GM23338 (cell line): ENCODE data around the gene ADSS1. TPM values are rescaled to one million over a fixed set of nuclear protein-coding genes. Genes with fewer than 3 reads are reported as not detected.

Experiments used
- ATAC-seq: fragments of 200-7000 bp; cut with Tn5 transposase; 3 replicates; pipeline ENCODE4 v1.9.1; 2020
- DNase-seq: peaks from one replicate; pipeline ENCODE4 v3.0.0-alpha.2; 2015; ENCODE audit warnings: low spot score
- H2AFZ ChIP-seq: fragments of 200-600 bp; sonication (generic); 2 replicates; pipeline ENCODE4 v1.8.0; 2016; ENCODE audit warnings: antibody characterized with exemption, mild to moderate bottlenecking, moderate library complexity
- H3F3A ChIP-seq: fragments of 200-600 bp; sonication (generic); replicated peaks from 2 replicates; pipeline ENCODE4 v1.8.0; 2017; ENCODE audit warnings: antibody characterized with exemption, mixed run types, low read depth
- H3K27ac ChIP-seq: fragments of 200-600 bp; sonication (generic); 2 replicates; pipeline ENCODE4 v1.6.1; 2016; ENCODE audit warnings: low read depth
- H3K27me3 ChIP-seq: fragments of 200-600 bp; sonication (generic); 2 replicates; pipeline ENCODE4 v1.8.0; 2016; ENCODE audit warnings: mild to moderate bottlenecking, mixed run types, moderate library complexity; ENCODE audit not compliant: insufficient read depth
- H3K36me3 ChIP-seq: fragments of 200-600 bp; sonication (generic); 2 replicates; pipeline ENCODE4 v1.8.0; 2016; ENCODE audit warnings: mild to moderate bottlenecking; ENCODE audit not compliant: insufficient read depth
- H3K4me1 ChIP-seq: fragments of 200-600 bp; sonication (generic); 2 replicates; pipeline ENCODE4 v1.8.0; 2016; ENCODE audit warnings: mild to moderate bottlenecking, moderate library complexity; ENCODE audit not compliant: insufficient read depth
- H3K4me2 ChIP-seq: fragments of 200-600 bp; sonication (generic); 2 replicates; pipeline ENCODE4 v1.7.1; 2017; ENCODE audit warnings: mixed run types
- H3K4me3 ChIP-seq: fragments of 200-600 bp; sonication (generic); 2 replicates; pipeline ENCODE4 v1.6.1; 2016; ENCODE audit warnings: mixed run types
- H3K79me2 ChIP-seq: fragments of 200-600 bp; sonication (generic); replicated peaks from 2 replicates; pipeline ENCODE4 v1.8.0; 2017; ENCODE audit warnings: mild to moderate bottlenecking; ENCODE audit not compliant: insufficient read depth
- H3K9me2 ChIP-seq: fragments of 200-600 bp; sonication (generic); 2 replicates; pipeline ENCODE4 v1.8.0; 2017; ENCODE audit not compliant: insufficient read depth
- H4K20me1 ChIP-seq: fragments of 200-600 bp; sonication (generic); replicated peaks from 2 replicates; pipeline ENCODE4 v1.8.0; 2017; ENCODE audit warnings: mild to moderate bottlenecking; ENCODE audit not compliant: insufficient read depth
- H3K27ac Mint-ChIP-seq: 2 replicates; pipeline ENCODE4 v1.8.0; 2020; ENCODE audit warnings: inconsistent platforms, mild to moderate bottlenecking, moderate library complexity, mixed read lengths
- H3K27me3 Mint-ChIP-seq: 3 replicates; pipeline ENCODE4 v1.8.0; 2022; ENCODE audit warnings: low read depth, mild to moderate bottlenecking, moderate library complexity, mixed read lengths, inconsistent platforms; ENCODE audit not compliant: insufficient read depth, poor library complexity
- H3K36me3 Mint-ChIP-seq: 3 replicates; pipeline ENCODE4 v1.8.0; 2021; ENCODE audit warnings: low read depth, mild to moderate bottlenecking, inconsistent platforms, moderate library complexity, mixed read lengths
- H3K4me1 Mint-ChIP-seq: 3 replicates; pipeline ENCODE4 v1.8.0; 2020; ENCODE audit warnings: mild to moderate bottlenecking, inconsistent platforms, mixed read lengths
- H3K4me3 Mint-ChIP-seq: 3 replicates; pipeline ENCODE4 v1.8.0; 2021; ENCODE audit warnings: moderate library complexity, mild to moderate bottlenecking, inconsistent platforms, mixed read lengths
- H3K9me3 Mint-ChIP-seq: 3 replicates; pipeline ENCODE4 v1.8.0; 2020; ENCODE audit warnings: moderate library complexity, mild to moderate bottlenecking, inconsistent platforms, mixed read lengths
- CREB1 ChIP-seq: fragments of 250-450 bp; sonication (Bioruptor Pico); IDR thresholded peaks from 2 replicates; pipeline ENCODE4 v1.5.0; 2020; ENCODE audit warnings: low read depth, mild to moderate bottlenecking, moderate library complexity
- CTCF ChIP-seq, 2 experiments: fragments of 200-600 bp in 1 of 2; sonication (generic) in 1 of 2; conservative IDR thresholded peaks; 2 replicates each; pipeline versions ENCODE4 v1.5.1 to v1.6.1; 2016 to 2017; ENCODE audit warnings: antibody characterized with exemption in 2 of 2, low read depth in 2 of 2, mild to moderate bottlenecking in 2 of 2, moderate library complexity in 1 of 2
- ETS1 ChIP-seq: IDR thresholded peaks from 2 replicates; pipeline ENCODE4 v1.6.1; 2016; ENCODE audit warnings: antibody characterized with exemption
- EZH2 ChIP-seq: fragments of 200-600 bp; sonication (generic); IDR thresholded peaks from one replicate; pipeline ENCODE4 v1.8.0; 2017; ENCODE audit warnings: antibody characterized with exemption, mild to moderate bottlenecking, low read depth; ENCODE audit not compliant: unreplicated experiment
- EZH2phosphoT487 ChIP-seq: fragments of 200-600 bp; sonication (generic); IDR thresholded peaks from one replicate; pipeline ENCODE4 v1.8.1; 2018; ENCODE audit warnings: antibody characterized with exemption; ENCODE audit not compliant: unreplicated experiment
- JUNB ChIP-seq: IDR thresholded peaks from one replicate; pipeline ENCODE4 v1.6.1; 2016; ENCODE audit warnings: antibody characterized with exemption; ENCODE audit not compliant: unreplicated experiment
- NANOG ChIP-seq: IDR thresholded peaks from 2 replicates; pipeline ENCODE4 v1.6.1; 2016; ENCODE audit warnings: antibody characterized with exemption, borderline replicate concordance
- STAT1 ChIP-seq: IDR thresholded peaks from one replicate; pipeline ENCODE4 v1.6.1; 2016; ENCODE audit warnings: antibody characterized with exemption; ENCODE audit not compliant: unreplicated experiment
- ZNF331 ChIP-seq: fragments of 250-450 bp; sonication (Bioruptor Pico); IDR thresholded peaks from 2 replicates; pipeline ENCODE4 v1.5.0; 2020; ENCODE audit warnings: low read depth, mild to moderate bottlenecking, moderate library complexity
- polyA plus RNA-seq: library from polyadenylated mRNA; unstranded; fragments of >200 nt; fragmentation: Nextera tagmentation; extraction: Ambion mirVana; gene quantifications from 2 replicates; pipeline ENCODE4 v1.2.1, GENCODE V29; 2016
- total RNA-seq: library from RNA; depleted of rRNA; stranded (reverse); fragments of >200 nt; shearing (Covaris generic); gene quantifications from 2 replicates; pipeline ENCODE4 v1.2.3, GENCODE V29; 2014
- TF ChIP-seq, protein P1 (sequence below): IDR thresholded peaks from one replicate; pipeline ENCODE4 v1.6.1; 2018; ENCODE audit warnings: antibody characterized with exemption; ENCODE audit not compliant: unreplicated experiment

Gene ADSS1
- total and polyA plus RNA-seq, 2 experiments from 2014 or later, result 9.5 to 11.6 TPM

DNA sequence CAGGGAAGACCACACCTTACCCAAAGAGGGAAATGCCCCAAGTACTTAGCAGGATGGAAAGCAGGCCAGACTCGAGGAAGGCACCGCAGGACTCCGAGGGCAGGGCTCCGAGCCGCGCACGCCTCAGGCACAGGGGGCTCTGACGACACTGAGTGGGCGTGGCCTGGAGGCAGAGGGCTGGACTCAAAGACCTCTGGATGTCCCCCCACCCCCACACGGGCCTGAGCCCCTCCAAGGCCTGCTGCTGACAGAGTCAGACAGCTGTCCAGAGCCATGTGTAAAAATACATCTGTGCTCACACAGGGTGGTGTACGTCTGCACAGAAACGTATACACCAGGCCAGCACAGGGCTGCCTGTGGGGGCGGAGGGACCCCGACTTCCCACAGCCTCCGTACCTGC is 70.1 kb downstream of the ADSS1 start (continued):
- no peak for TF ChIP-seq CTCF (conservative IDR thresholded peaks at IDR 0.05; ENCODE audit: low read depth in 2 of 2)
- TF ChIP-seq JUNB, result no peak
- TF ChIP-seq CREB1, result no peak
- TF ChIP-seq EZH2, result no peak
- TF ChIP-seq, protein P1, sequence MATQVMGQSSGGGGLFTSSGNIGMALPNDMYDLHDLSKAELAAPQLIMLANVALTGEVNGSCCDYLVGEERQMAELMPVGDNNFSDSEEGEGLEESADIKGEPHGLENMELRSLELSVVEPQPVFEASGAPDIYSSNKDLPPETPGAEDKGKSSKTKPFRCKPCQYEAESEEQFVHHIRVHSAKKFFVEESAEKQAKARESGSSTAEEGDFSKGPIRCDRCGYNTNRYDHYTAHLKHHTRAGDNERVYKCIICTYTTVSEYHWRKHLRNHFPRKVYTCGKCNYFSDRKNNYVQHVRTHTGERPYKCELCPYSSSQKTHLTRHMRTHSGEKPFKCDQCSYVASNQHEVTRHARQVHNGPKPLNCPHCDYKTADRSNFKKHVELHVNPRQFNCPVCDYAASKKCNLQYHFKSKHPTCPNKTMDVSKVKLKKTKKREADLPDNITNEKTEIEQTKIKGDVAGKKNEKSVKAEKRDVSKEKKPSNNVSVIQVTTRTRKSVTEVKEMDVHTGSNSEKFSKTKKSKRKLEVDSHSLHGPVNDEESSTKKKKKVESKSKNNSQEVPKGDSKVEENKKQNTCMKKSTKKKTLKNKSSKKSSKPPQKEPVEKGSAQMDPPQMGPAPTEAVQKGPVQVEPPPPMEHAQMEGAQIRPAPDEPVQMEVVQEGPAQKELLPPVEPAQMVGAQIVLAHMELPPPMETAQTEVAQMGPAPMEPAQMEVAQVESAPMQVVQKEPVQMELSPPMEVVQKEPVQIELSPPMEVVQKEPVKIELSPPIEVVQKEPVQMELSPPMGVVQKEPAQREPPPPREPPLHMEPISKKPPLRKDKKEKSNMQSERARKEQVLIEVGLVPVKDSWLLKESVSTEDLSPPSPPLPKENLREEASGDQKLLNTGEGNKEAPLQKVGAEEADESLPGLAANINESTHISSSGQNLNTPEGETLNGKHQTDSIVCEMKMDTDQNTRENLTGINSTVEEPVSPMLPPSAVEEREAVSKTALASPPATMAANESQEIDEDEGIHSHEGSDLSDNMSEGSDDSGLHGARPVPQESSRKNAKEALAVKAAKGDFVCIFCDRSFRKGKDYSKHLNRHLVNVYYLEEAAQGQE, result no peak
- TF ChIP-seq EZH2phosphoT487, result no peak

GRCh38 chr14:104794631-104794992 is 70.6 kb downstream of the ADSS1 start:
- H3K27me3 Mint-ChIP-seq, result peaks cover 42% of the 10 kb centered on the region
- no peak overlapping the region for H3K27ac ChIP-seq
- DNase-seq, result peak; percentile 56
- peak overlapping the region; percentile 76 for H3K4me3 Mint-ChIP-seq
- peaks cover 38% of the 10 kb centered on the region for H3K27me3 ChIP-seq
- H3K27ac Mint-ChIP-seq, result no peak overlapping the region
- H3K79me2 ChIP-seq, result peaks cover 16% of the 10 kb centered on the region
- peak overlapping the region; percentile 74 for H3K4me3 ChIP-seq
- H2AFZ ChIP-seq, result no peak overlapping the region
- TF ChIP-seq CREB1, result no peak
- TF ChIP-seq ZNF331, result no peak
- no peak for TF ChIP-seq ETS1
- TF ChIP-seq EZH2phosphoT487, result no peak
- TF ChIP-seq, protein P1, result no peak
- no peak for TF ChIP-seq NANOG
- TF ChIP-seq CTCF (conservative IDR thresholded peaks at IDR 0.05; ENCODE audit: low read depth in 2 of 2), result no peak; a peak in 1 of 4 replicates
- no peak for TF ChIP-seq STAT1
- H3K9me3 Mint-ChIP-seq, result no peaks in the 10 kb centered on the region
- no peaks in the 10 kb centered on the region for H3K9me2 ChIP-seq
- peaks cover 15% of the 10 kb centered on the region; the same call in 1 of the 2 replicates for H4K20me1 ChIP-seq
- no peaks in the 10 kb centered on the region for H3K36me3 ChIP-seq
- peaks cover 8% of the 10 kb centered on the region; the same call in 1 of the 2 replicates for H3F3A ChIP-seq
- ATAC-seq, result peak; percentile 14
- peak overlapping the region; percentile 85 for H3K4me2 ChIP-seq
- H3K36me3 Mint-ChIP-seq, result peaks cover 3% of the 10 kb centered on the region; the same call in 2 of the 3 replicates
- H3K4me1 Mint-ChIP-seq, result peaks cover 39% of the 10 kb centered on the region
- peaks cover 31% of the 10 kb centered on the region for H3K4me1 ChIP-seq
